GM12892 (cell line): ENCODE data around the gene PDE4A.

Experiments used
- DNase-seq: peaks from one replicate; pipeline ENCODE4 v3.0.0; 2011; ENCODE audit not compliant: insufficient read length
- FAIRE-seq: peaks from 2 replicates; lab custom pipeline; 2011; peaks lifted over from hg19 to GRCh38; lab: Jason Lieb, UNC
- POLR2A ChIP-seq: IDR thresholded peaks from 2 replicates; pipeline ENCODE4 v1.6.1; 2011; ENCODE audit warnings: low read depth, low read length, control low read depth
- POLR2AphosphoS5 ChIP-seq: IDR thresholded peaks from 2 replicates; pipeline ENCODE4 v1.6.1; 2011; ENCODE audit warnings: low read depth, low read length, control low read depth
- TAF1 ChIP-seq: IDR thresholded peaks from 2 replicates; pipeline ENCODE4 v1.6.1; 2011; ENCODE audit warnings: low read depth, mild to moderate bottlenecking, control low read depth, low read length, borderline replicate concordance

The PDE4A gene

DNA sequence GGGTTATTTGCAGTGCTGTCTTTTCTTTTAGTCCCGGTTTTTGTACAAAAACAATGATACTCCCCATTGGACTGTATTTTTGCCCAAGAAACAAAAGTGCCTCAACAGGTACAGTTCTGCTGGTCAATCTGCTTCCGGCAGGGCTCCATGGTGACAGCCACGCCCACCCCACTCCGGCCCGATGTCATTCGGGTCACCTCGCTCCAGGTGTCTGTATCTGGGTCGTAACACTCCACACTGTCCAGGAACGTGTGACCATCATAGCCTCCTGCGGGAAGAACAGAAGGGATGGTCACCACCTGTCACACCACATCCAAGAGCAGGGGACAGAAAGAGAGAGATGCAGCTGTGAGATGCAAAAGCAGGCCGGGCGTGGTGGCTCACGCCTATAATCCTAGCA lies 66.2 kb downstream of the PDE4A start:
- FAIRE-seq, result no peak
- DNase-seq, result no peak
- no peak for TF ChIP-seq POLR2AphosphoS5
- TF ChIP-seq TAF1, result no peak
- no peak for TF ChIP-seq POLR2A

DNA sequence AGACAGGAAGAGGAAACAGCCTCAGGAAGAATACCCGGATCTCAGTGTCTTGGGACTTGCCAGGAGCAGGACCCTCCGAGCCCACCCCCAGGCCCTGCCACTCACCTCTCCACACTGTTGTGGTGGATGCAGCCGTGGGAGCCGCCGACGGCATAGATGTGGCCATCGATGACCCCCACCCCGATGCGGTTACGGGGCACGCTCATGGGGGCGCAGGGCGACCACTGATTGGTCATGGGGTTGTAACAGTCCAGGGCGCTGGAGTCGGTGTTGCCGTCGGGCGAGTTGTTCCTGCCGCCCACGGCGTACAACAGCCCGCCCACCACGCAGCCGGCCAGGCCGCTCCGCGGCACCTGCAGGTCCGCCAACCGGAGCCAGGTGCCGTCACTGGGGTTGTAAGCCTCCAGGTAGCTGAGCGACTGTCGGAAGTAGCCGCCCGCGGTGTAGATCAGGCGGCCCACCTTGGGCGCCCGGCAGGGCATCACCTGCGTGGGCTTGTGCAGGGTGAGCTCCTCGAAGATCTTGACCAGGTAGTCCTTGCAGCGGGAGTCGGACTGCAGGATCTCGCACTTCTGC lies 71.2 kb downstream of the PDE4A start:
- TF ChIP-seq POLR2A (no peak), POLR2AphosphoS5 (no peak), TAF1 (no peak)
- DNase-seq, result no peak

DNA sequence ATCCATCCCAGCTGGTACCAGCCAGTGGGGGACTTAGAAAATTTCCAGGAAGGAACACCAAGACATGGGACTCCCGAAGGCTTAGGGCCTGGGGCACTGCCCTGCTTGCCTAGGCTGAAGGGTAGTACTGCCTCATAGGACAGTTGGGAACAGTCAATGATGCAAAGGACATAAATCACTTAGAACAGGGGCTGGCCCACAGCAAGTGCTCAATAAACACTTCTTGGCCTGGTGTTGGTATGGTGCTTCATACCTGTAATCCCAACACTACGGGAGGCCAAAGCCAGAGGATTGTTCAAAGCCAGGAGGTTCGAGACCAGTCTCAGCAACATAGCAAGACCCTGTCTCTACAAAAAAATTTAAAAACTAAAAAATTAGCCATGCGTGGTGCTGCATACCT lies 77.0 kb downstream of the PDE4A start:
- no peak for DNase-seq
- FAIRE-seq, result no peak
- TF ChIP-seq POLR2AphosphoS5 (no peak), TAF1 (no peak), POLR2A (no peak)

More for the DNA sequence above, 71.2 kb downstream of the PDE4A start:
- no peak for FAIRE-seq

DNA sequence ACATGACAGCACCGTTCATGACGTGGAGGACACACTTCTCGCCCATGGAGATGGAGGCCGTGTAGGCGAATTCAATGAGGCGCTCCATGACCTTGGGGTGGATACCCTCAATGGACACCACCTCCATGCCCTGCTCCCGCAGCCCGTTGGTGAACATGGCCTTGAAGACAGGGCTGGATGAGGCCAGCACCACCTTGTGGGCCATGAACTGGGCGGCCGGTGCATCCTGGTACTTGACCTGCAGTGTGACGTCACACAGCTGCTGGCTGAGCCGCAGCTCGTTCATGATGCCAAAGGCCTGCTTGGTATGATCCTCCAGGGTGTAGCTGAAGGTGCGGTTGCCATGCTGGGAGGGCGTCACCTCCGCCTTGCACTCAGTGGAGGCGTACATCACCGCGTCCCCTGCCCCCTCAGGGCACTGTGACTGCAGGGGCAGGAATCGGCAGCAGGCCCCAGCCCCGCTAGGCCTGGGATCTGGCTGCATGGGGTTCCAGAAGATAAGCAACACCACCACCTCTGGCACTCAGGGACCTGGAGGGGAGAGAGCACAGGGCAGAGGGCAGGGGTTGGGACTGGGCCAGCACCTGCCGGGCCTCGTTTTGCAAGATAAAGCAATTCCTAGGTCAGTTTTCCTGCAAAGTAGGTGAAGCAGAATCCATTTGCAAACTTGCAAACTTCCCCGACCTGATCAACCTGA lies 79.4 kb downstream of the PDE4A start:
- no peak for DNase-seq
- TF ChIP-seq TAF1, result no peak
- TF ChIP-seq POLR2AphosphoS5, result 0 out of 2 replicates have a peak, but pooled peaks have one; percentile 9

DNA sequence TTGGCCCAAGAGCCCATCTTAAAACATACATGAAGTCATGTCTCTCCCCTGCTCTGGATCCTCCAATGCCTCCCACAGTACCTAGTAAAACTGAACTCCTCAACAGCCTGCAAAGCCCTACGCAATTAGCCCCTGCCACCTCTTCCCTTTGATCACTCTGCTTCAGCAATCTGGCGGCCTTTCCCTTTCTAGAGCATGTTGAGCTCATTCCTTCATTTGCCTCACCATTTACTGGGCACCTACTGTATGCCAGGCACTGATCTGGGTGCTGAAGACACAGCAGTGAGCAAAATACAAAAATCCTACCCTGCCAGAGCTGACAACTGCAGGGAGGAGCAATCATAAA lies 79.9 kb downstream of the PDE4A start:
- FAIRE-seq (no peak), DNase-seq (no peak)

More for the DNA sequence above, 79.4 kb downstream of the PDE4A start:
- no peak for FAIRE-seq

DNA sequence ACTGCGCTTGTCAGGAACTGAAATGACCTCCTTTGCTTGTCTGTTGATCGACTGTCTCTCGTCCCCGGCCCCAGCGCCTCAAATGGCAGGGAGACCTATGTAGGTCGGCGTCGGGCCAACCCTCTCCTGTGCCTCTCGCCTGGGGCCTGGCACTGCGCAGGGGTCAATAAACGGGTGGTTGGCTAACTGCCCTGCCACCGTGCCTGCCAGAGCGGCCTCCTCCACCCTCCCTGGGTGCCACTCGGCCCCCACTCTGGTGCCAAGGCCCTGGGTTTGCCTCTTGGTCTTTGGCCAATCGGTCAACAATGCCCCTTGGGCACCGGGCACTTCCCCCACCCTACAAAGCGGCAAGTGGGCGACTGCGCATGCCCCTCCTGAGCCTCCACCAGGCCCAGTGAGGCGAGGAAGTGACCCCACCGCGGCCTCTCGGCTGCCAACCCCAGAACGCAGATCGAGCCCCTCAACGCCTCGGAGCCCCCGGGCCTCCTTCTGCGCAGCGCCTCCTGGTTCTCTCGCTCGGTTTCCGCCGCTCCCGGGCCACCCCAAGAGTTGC lies 81.7 kb downstream of the PDE4A start:
- TF ChIP-seq POLR2A, result no peak
- no peak for TF ChIP-seq POLR2AphosphoS5
- no peak for TF ChIP-seq TAF1
- DNase-seq, result peak; percentile 67
- FAIRE-seq, result peak; percentile 9

More for the DNA sequence above, 79.9 kb downstream of the PDE4A start:
- TF ChIP-seq TAF1 (no peak), POLR2AphosphoS5 (no peak), POLR2A (no peak)

DNA sequence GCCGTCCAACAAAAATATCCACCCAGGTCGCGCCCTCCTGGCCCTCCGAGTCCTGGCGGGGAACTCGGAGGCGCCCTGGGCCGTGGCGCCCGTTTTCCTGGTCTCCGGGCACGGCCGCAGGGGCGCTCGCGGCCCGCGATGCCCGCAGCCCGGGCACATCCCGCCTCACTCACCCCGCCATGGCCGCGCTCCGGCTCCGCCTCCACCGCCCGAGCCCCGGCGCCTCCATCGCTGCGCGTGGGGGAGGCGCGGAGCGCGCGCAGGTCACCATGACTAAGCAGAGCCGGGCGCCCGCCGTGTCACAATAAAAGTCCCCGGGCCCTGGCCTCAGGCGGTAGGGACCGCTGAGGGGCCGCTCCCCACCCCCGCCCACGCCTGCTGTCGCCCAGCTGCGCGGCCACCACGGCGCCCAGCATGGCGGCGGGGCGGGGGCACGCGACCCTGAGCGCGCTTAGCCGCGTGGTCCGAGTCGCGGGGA lies 82.2 kb downstream of the PDE4A start:
- peak; percentile 86 for TF ChIP-seq TAF1
- TF ChIP-seq POLR2A, result peak; percentile 93
- TF ChIP-seq POLR2AphosphoS5, result peak; percentile 53
- FAIRE-seq (peak; percentile 95), DNase-seq (peak; percentile 97)

DNA sequence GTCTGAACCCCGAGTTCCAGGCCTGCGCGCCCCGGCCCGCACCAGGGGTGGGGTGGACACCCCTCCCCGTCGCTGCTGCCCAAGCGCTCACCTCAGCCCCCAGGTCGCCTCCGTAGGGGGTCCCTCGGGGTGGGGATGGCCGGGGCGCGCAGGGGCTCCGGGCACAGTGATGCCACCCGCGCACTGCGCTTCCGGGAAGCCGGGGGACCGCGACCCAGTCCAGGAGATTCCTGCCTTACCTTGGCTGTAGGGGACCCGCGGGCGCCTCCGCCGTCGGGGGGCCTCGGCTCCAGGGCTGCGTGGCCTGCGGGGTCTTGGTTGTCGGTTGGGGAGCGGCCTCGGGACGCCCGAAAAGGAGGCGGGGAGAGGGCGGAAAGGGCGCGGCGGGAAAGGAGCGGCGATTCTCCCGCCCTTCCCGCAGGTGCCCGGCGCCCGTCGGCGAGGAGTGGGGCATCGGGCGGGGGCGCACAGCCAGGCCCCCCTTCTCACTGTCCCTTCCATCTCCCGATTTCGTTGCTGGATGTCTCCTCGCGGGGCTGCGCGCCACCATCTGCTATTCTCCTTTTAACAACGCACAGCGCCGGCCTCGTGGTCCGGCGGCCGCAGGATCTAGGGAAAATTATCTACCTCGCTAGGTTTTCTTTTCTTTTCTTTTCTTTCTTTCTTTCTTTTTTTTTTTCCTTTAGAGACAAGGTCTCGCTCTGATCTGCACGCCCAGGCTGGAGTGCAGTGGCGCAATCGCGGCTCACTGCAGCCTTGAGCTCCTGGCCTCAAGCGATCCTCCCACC lies 82.9 kb downstream of the PDE4A start, which contains the start of gene KEAP1:
KEAP1 (minus strand) TSS at position 355 of the 788 bp plus-strand sequence. CDS start 3,323 bp downstream, outside the sequence.
- TF ChIP-seq POLR2AphosphoS5 (no peak), POLR2A (no peak), TAF1 (no peak)
- FAIRE-seq (peak; percentile 21), DNase-seq (no peak)

DNA sequence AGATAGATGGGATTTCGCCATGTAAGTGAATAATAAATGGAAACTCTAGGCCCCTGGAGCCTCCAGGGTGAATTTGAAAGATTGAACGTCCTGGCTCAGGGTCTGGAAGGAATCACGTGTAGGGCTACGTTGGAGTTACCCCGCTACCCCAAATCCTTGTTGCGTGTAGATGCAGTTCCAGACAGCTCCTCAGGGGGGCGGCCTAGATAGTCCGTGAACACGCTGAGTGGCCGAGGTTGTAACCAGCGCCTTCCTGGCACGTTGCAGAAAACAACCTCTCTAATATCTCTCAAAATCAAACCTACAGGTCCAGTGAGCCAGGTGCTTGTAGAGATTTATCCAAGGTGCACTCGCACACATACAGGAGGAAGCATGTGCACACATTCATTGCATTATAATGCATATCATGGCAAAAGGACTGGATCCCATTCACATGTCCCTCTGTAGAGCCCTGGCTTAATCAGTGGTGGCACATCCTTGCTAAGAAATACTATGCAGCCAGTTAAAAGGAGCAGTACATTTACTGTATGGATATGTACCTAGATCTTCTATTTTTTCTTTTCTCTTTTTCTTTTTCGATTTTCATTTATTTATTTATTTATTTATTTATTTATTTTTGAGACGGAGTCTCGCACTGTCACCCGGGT lies 85.4 kb downstream of the PDE4A start:
- TF ChIP-seq POLR2A, result no peak
- TF ChIP-seq POLR2AphosphoS5, result no peak
- no peak for FAIRE-seq
- DNase-seq, result no peak

DNA sequence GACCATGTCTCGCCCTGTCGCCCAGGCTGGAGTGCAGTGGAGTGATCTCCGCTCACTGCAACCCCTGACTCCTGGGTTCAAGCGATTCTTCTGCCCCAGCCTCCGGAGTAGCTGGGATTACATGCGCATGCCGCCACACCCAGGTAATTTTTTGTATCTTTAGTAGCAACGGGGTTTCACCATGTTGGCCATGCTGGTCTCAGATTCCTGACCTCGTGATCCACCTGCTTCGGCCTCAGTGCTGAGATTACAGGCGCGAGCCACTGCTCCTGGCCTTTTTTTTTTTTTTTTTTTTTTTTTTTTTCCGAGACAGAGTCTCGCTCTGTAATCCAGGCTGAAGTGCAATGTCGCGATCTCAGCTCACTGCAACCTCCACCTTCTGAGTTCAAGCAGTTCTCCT lies 87.7 kb downstream of the PDE4A start:
- DNase-seq, result no peak
- no peak for FAIRE-seq
- TF ChIP-seq TAF1 (no peak), POLR2AphosphoS5 (no peak), POLR2A (no peak)
